Upper lobe of left lung (tissue), 4 donors: ENCODE measurements around the gene WDR6.

ENCODE experiments used
- EP300 ChIP-seq, 4 donors: sonication (generic); formaldehyde crosslinking; IDR thresholded peaks; one replicate each; pipeline ENCODE4 v1.5.1; 2017; ENCODE audit warnings: antibody characterized with exemption in 4 of 4, control low read depth in 2 of 4
- POLR2A ChIP-seq, 4 donors: fragments of 450-650 bp; IDR thresholded peaks; one replicate each; pipeline ENCODE4 v1.5.1; 2016 to 2017; ENCODE audit warnings: antibody characterized with exemption in 4 of 4, mild to moderate bottlenecking in 2 of 4
- POLR2AphosphoS5 ChIP-seq, 2 donors: sonication (generic); formaldehyde crosslinking; IDR thresholded peaks; one replicate each; pipeline ENCODE4 v1.5.1; 2017; ENCODE audit warnings: antibody characterized with exemption in 2 of 2
- TF ChIP-seq, protein P1 (sequence below), 6 experiments: fragments of 450-650 bp in 4 of 6; fragments of 200-600 bp in 2 of 6; sonication (generic) in 2 of 6; IDR thresholded peaks; one replicate each; pipeline ENCODE4 v1.5.1; 2016 to 2019; ENCODE audit warnings: antibody characterized with exemption in 6 of 6

- TF ChIP-seq, protein P1, sequence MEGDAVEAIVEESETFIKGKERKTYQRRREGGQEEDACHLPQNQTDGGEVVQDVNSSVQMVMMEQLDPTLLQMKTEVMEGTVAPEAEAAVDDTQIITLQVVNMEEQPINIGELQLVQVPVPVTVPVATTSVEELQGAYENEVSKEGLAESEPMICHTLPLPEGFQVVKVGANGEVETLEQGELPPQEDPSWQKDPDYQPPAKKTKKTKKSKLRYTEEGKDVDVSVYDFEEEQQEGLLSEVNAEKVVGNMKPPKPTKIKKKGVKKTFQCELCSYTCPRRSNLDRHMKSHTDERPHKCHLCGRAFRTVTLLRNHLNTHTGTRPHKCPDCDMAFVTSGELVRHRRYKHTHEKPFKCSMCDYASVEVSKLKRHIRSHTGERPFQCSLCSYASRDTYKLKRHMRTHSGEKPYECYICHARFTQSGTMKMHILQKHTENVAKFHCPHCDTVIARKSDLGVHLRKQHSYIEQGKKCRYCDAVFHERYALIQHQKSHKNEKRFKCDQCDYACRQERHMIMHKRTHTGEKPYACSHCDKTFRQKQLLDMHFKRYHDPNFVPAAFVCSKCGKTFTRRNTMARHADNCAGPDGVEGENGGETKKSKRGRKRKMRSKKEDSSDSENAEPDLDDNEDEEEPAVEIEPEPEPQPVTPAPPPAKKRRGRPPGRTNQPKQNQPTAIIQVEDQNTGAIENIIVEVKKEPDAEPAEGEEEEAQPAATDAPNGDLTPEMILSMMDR (IDR thresholded peaks at IDR 0.05) = no peak
- TF ChIP-seq EP300 (IDR thresholded peaks at IDR 0.05) = no peak
- no peak for TF ChIP-seq POLR2AphosphoS5 (IDR thresholded peaks at IDR 0.05)
- no peak for TF ChIP-seq POLR2A (IDR thresholded peaks at IDR 0.05)
Measured at GRCh38 chr3:49018707-49019006, 11.5 kb downstream of the WDR6 start.
